ENCODE data around the gene CCR6.

DNA sequence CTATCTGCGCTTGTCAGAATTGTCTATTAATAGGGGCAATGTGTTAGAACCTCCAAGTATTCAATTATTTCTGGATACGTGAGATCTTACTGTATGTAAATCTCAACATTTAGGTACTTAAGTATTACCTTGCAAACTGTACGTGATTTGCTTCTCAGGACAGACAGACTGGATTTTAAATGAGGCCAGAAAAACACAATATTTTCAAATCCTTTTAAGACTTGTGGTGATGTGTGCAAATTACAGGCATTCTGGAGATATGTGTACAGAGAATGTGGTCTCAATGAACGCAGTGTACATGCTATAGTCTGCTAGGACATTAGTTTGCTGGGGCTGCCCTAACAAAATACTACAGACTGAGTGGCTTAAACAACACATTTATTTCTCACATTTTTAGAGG lies 16.9 kb downstream of the CCR6 start:
- TF ChIP-seq POLR2AphosphoS5 (IDR thresholded peaks at IDR 0.05; ENCODE audit: low read depth, low read length) = no peak
- TF ChIP-seq TAF1 (IDR thresholded peaks at IDR 0.05; ENCODE audit: low read depth, low read length) = no peak
- TF ChIP-seq POLR2A (IDR thresholded peaks at IDR 0.05; ENCODE audit: low read depth, low read length) = no peak
- TF ChIP-seq PAX5 (IDR thresholded peaks at IDR 0.05; ENCODE audit: insufficient read depth, low read length, severe bottlenecking) = no peak
- no peak for TF ChIP-seq POU2F2 (IDR thresholded peaks at IDR 0.05; ENCODE audit: low read depth, low read length)
- no peak for TF ChIP-seq SPI1 (IDR thresholded peaks at IDR 0.05; ENCODE audit: low read depth, low read length)
